K562 (cell line): ENCODE data around the gene SLC26A5. TPM values are rescaled to one million over a fixed set of nuclear protein-coding genes. Genes with fewer than 3 reads are reported as not detected.

Experiments used
- ATAC-seq: fragments of 200-7000 bp; cut with Tn5 transposase; 3 replicates; pipeline ENCODE4 v1.9.1; 2020; ENCODE audit warnings: moderate library complexity
- BruUV-seq: library from RNA; stranded (reverse); fragments of 400-500 nt; replicated peaks from 2 replicates; lab custom pipeline; 2021; lab: Mats Ljungman, UMichigan
- CTCF ChIA-PET: fragments of 300-600 bp; formaldehyde crosslinking; extraction: SDS; loops from one replicate; lab custom pipeline; 2021; ENCODE audit warnings: low intra/inter-chr PET ratio; lab: Yijun Ruan, JAX
- POLR2A ChIA-PET: fragments of 300-600, 350-650 bp; sonication (Branson Sonifier 250); formaldehyde crosslinking; extraction: SDS; loops from one replicate; lab custom pipeline; 2021; ENCODE audit warnings: antibody characterized with exemption, inconsistent platforms; lab: Yijun Ruan, JAX
- DNase-seq, 4 experiments: peaks; one replicate each; pipeline versions ENCODE4 v3.0.0 to v3.0.0-alpha.2; 2011 to 2018; ENCODE audit warnings: low spot score in 3 of 4, mixed read lengths in 3 of 4; ENCODE audit errors: extremely low read depth in 1 of 4
- FAIRE-seq: peaks from 2 replicates; lab custom pipeline; 2011; peaks lifted over from hg19 to GRCh38; lab: Jason Lieb, UNC
- H2AFZ ChIP-seq: 2 replicates; pipeline ENCODE4 v1.6.0; 2011; ENCODE audit warnings: low read depth, low read length, control low read depth, inconsistent platforms
- H3K27ac ChIP-seq: fragments of 200-600 bp; 3 replicates; pipeline ENCODE4 v1.8.0; 2011; ENCODE audit warnings: low read depth, mild to moderate bottlenecking, control low read depth, inconsistent platforms, low read length, moderate library complexity, mixed read lengths; ENCODE audit errors: extremely low read depth
- H3K27me3 ChIP-seq, 2 experiments: fragments of 300-600 bp in 1 of 2; 2 replicates in 1 of 2; 3 replicates in 1 of 2; pipeline versions ENCODE4 v1.6.0 to v1.8.0; 2011; ENCODE audit warnings: inconsistent platforms in 2 of 2, low read length in 2 of 2, mild to moderate bottlenecking in 1 of 2, mixed read lengths in 1 of 2, moderate library complexity in 1 of 2; ENCODE audit not compliant: control insufficient read depth in 2 of 2, insufficient read depth in 2 of 2
- H3K36me3 ChIP-seq: fragments of 300-600 bp; 3 replicates; pipeline ENCODE4 v1.8.0; 2011; ENCODE audit warnings: mild to moderate bottlenecking, low read length, inconsistent platforms; ENCODE audit not compliant: control insufficient read depth, insufficient read depth
- H3K4me1 ChIP-seq, 2 experiments: fragments of 200-600 bp in 1 of 2; replicated peaks in 1 of 2; 2 replicates in 1 of 2; 3 replicates in 1 of 2; pipeline versions ENCODE4 v1.5.1 to v1.8.0; 2011; ENCODE audit warnings: inconsistent platforms in 2 of 2, low read length in 2 of 2, mild to moderate bottlenecking in 1 of 2, mixed read lengths in 1 of 2, moderate library complexity in 1 of 2; ENCODE audit not compliant: control insufficient read depth in 2 of 2, insufficient read depth in 2 of 2
- H3K4me2 ChIP-seq: 2 replicates; pipeline ENCODE4 v1.6.1; 2011; ENCODE audit warnings: low read length, control low read depth, inconsistent platforms, mixed read lengths; ENCODE audit not compliant: insufficient read depth
- H3K4me3 ChIP-seq: fragments of 200-600 bp; sonication (generic), shearing (Covaris generic); 2 replicates; pipeline ENCODE4 v1.5.1; 2016; ENCODE audit warnings: control low read depth, inconsistent platforms
- H3K79me2 ChIP-seq: fragments of 200-600 bp; 3 replicates; pipeline ENCODE4 v1.8.0; 2011; ENCODE audit warnings: low read length, inconsistent platforms; ENCODE audit not compliant: control insufficient read depth, insufficient read depth
- H3K9ac ChIP-seq, 2 experiments: 2 replicates each; pipeline versions ENCODE4 v1.6.0 to v1.6.1; 2011; ENCODE audit warnings: low read depth in 2 of 2, low read length in 2 of 2, control low read depth in 1 of 2, inconsistent platforms in 1 of 2, mild to moderate bottlenecking in 1 of 2, mixed read lengths in 1 of 2; ENCODE audit not compliant: insufficient read depth in 1 of 2
- H3K9me1 ChIP-seq: one replicate; pipeline ENCODE4 v1.6.0; 2011; ENCODE audit warnings: inconsistent platforms, mild to moderate bottlenecking, low read length, moderate library complexity; ENCODE audit not compliant: control insufficient read depth, insufficient read depth
- H3K9me3 ChIP-seq: replicated peaks from 2 replicates; pipeline ENCODE4 v1.5.1; 2011; ENCODE audit warnings: low read depth, low read length, inconsistent platforms; ENCODE audit not compliant: control insufficient read depth, insufficient read depth
- H4K20me1 ChIP-seq: replicated peaks from 2 replicates; pipeline ENCODE4 v1.6.1; 2011; ENCODE audit warnings: low read length, inconsistent platforms, mixed read lengths; ENCODE audit not compliant: control insufficient read depth, insufficient read depth
- ZBTB40 ChIP-seq, 2 experiments: fragments of 450-650 bp in 1 of 2; sonication (generic) in 1 of 2; formaldehyde crosslinking in 1 of 2; IDR thresholded peaks; 2 replicates each; pipeline versions ENCODE4 v1.7.1 to v1.9.0; 2016 to 2022; ENCODE audit warnings: inconsistent platforms in 1 of 2, mild to moderate bottlenecking in 1 of 2, missing genetic modification reagents in 1 of 2
- ZNF140 ChIP-seq: fragments of 250-450 bp; sonication (Bioruptor Pico); IDR thresholded peaks from 2 replicates; pipeline ENCODE4 v1.8.0; 2021; ENCODE audit warnings: moderate library complexity, mild to moderate bottlenecking, inconsistent platforms
- WGBS: fragments of 100-300 bp; shearing (Covaris generic); methylation state at CpG from one replicate; pipeline ENCODE4 v1.1.6; 2016; ENCODE audit warnings: low coverage, mixed read lengths; ENCODE audit not compliant: insufficient coverage; ENCODE audit errors: missing lambda C conversion rate; 5-methylcytosine and 5-hydroxymethylcytosine counted together
- in situ Hi-C: fragments of 300-500 bp; cut with MboI; formaldehyde crosslinking; loops from 4 replicates; pipeline ENCODE4 v1.15.0; 2018; ENCODE audit warnings: inconsistent platforms, mixed read lengths
- intact Hi-C: fragments of 100-400 bp; cut with micrococcal nuclease; formaldehyde crosslinking; loops from 2 replicates; pipeline ENCODE4 v1.14.2; 2022
- polyA plus RNA-seq, 8 experiments: library from polyadenylated mRNA; depleted of rRNA in 4 of 8; stranded (reverse) in 5 of 8; unstranded in 3 of 8; fragments of >200 nt; fragmentation: Nextera tagmentation in 2 of 8; fragmentation: Illumina TruSeq in 1 of 8; extraction: Ambion mirVana in 2 of 8; extraction: Trizol in 1 of 8; gene quantifications; 2 replicates each; pipeline versions ENCODE4 v1.2.1 to v1.2.3, GENCODE V29; 2011 to 2014; ENCODE audit warnings: inconsistent platforms in 1 of 8, missing spikeins in 1 of 8
- total RNA-seq, 7 experiments: library from RNA; depleted of rRNA in 6 of 7; stranded (reverse); fragments of >200 nt in 6 of 7; fragmentation: Illumina TruSeq in 2 of 7; extraction: Trizol in 2 of 7; gene quantifications; 2 replicates each; pipeline versions ENCODE4 v1.2.1 to v1.2.3, GENCODE V29; 2011 to 2021; ENCODE audit warnings: low replicate concordance in 1 of 7

SLC26A5 gene
- total and polyA plus RNA-seq, 9 of the 15 experiments (the other 6 are each of a cell fraction or from before 2014, with no cell fraction given) = not detected

- Histone ChIP-seq H4K20me1 (no peaks in the 10 kb centered on the region), H3K9me1 (no peaks in the 10 kb centered on the region), H3K4me1 (peaks cover 0 to 3% of the 10 kb centered on the region in 2 experiments; a peak in 2 of 5 replicates), H3K27ac (no peak overlapping the region), H3K9me3 (no peaks in the 10 kb centered on the region), H3K4me3 (no peak overlapping the region), H3K4me2 (no peak overlapping the region), H3K27me3 (no peaks in the 10 kb centered on the region), H3K36me3 (peaks cover 89% of the 10 kb centered on the region), H2AFZ (no peak overlapping the region), H3K9ac (no peak overlapping the region), H3K79me2 (peaks cover 70% of the 10 kb centered on the region)
- DNase-seq (no peak), FAIRE-seq (no peak), ATAC-seq (no peak)
- no peak for TF ChIP-seq ZNF140 (CRISPR knock-in tag)
- peak; percentile 25; the same call in 1 of the 2 replicates for TF ChIP-seq ZBTB40 (IDR thresholded peaks at IDR 0.05)
- TF ChIP-seq ZBTB40 (CRISPR knock-in tag; IDR thresholded peaks at IDR 0.05) = no peak
- WGBS = 98% methylated on average over 2 of the region's 2 CpGs
- in situ Hi-C loops (no loop called here), intact Hi-C loops (no loop called here)
- BruUV-seq = no TSS peak
- ChIA-PET POLR2A (no interaction called here), CTCF (no interaction called here)
These were observed 109.2 kb downstream of the SLC26A5 start for GRCh38 chr7:103336761-103337160.
